HG03342 (cell line): ENCODE results near the gene CCDC33.

Experiments used
- ATAC-seq: cut with Tn5 transposase; IDR thresholded peaks from one replicate; pipeline ENCODE4 v1.9.1; 2021; ENCODE audit warnings: mild to moderate bottlenecking, moderate library complexity; ENCODE audit not compliant: unreplicated experiment

The CCDC33 gene

GRCh38 chr15:74278207-74278606, 42.1 kb downstream of the CCDC33 start:
- ATAC-seq, result no peak

GRCh38 chr15:74281147-74282133, 45.3 kb downstream of the CCDC33 start:
- ATAC-seq, result no peak

DNA sequence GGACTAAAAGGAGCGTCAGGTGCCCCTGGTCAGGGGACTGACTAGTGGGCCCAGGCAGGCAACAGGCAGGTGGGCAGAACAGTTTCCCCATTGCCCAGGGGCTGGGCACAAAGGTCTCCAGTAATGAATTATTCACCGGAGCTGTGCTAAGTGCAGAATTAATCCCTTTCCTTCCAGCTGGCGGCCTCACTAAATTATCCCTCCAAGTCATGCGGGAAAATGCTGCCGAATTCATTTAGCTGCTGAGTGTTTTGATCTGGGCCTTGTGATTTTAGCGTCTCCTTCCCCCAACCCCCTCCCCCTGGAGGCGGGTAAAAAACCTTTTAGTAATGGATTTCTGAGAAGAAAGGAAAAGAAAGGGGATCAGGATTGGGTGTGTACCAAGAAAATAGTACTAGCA, 47.2 kb downstream of the CCDC33 start:
- ATAC-seq, result no peak

DNA sequence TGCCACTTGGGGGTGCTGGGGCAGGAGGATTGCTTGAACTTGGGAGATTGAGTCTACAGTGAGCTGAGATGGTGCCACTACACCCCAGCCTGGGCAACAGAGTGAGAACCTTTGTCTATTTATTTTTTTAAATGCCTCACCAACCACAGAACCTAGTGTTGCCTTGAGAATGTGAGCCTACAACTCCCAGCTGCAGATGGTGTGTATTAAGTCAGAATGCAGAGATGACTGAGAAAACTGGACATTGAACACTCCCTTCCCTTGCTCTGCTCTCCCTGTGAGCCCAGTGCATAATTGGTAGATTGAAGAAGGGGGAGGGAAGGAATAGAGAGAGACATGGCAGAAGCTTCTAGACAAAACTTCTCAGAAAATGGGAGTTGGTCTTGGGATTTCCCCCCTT, 53.5 kb downstream of the CCDC33 start:
- ATAC-seq, result no peak

GRCh38 chr15:74290645-74291044, 54.5 kb downstream of the CCDC33 start:
- ATAC-seq, result no peak

DNA sequence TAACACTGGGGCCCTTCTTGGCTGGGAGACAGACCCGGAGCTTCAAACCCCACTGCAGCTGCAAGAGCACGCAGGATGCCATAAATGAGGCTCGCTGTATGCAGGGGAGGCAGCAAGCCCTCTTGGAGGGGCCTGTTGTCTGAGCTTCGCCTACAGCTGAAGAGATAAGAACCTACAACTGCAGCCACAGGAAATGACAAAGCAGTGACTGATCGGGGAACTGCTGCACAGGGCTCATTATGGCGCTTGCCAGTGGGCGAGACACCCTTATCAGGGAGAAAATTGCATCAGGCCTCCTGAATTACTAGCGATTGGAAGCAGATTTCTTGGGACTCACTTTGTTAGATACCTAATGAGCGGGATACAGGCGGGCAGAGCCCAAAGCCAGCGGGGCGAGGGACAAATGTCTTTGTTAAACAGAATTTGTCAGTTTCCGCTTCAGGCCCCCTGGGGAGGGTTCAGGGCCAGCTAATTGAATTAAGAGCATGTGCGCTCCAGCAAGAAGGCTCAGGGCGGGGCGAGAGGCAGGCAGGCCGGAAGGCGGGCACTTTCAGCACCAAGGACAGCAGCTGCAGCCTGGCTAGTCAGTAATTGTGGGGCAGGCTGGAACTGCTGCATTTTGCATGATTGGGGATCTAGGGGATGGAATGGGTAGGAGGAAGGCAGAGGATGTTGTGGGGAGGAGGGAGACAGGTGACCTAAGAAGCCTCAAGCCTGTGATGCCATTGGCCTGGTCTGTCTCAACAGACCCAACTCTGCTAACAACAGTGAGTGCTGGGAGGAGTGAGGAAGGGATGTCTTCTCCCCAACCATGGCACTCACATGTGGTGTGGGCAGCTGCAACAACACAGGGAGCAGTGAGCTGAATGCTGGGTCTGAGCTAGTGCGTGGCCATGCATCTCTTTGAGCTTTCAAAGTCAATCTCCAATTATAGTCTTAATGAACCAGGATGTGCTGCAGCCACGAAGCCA, 55.3 kb downstream of the CCDC33 start:
- ATAC-seq, result no peak

GRCh38 chr15:74293021-74293810, 57.1 kb downstream of the CCDC33 start:
- no peak for ATAC-seq

- ATAC-seq, result no peak
Measured at GRCh38 chr15:74294010-74294409, 57.9 kb downstream of the CCDC33 start.

- no peak for ATAC-seq
Measured at GRCh38 chr15:74295800-74296199, 59.7 kb downstream of the CCDC33 start.

- ATAC-seq, result no peak
Measured at GRCh38 chr15:74297887-74298286, 61.8 kb downstream of the CCDC33 start.

DNA sequence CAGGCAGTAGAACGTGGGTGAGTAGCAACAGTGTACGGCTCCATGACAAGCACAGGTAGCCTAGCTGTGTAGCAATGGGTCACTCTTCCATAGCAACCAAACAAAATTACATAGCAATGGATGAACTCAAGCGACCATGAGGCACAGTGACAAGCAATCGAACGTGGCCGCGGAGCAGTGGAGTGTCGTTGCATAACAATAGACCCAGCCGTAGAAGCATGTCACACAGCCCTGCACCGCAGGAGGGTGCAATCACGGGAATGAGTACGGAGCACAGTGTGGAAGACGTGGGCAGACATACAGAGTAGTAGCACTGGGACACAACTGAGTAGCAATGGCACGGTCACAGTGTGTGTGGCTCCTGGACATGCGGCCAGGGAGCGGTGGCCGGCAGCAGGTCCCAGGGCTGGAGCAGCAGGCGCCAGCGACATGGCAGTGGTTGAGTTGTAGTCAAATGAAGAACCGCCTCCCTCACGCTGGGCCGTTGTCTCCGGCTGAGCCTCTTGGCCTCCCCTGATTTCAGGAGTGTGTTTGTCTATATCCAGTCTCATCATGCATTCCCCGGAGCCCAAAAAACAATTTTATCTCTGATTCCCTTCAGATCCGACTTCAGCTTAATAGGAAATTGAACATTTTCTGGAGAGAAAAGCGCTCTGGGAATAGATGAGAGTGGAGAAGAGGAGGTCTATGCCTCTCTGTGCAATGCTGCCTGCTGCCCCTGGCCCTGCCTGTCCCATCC, 64.1 kb downstream of the CCDC33 start:
- ATAC-seq, result no peak

DNA sequence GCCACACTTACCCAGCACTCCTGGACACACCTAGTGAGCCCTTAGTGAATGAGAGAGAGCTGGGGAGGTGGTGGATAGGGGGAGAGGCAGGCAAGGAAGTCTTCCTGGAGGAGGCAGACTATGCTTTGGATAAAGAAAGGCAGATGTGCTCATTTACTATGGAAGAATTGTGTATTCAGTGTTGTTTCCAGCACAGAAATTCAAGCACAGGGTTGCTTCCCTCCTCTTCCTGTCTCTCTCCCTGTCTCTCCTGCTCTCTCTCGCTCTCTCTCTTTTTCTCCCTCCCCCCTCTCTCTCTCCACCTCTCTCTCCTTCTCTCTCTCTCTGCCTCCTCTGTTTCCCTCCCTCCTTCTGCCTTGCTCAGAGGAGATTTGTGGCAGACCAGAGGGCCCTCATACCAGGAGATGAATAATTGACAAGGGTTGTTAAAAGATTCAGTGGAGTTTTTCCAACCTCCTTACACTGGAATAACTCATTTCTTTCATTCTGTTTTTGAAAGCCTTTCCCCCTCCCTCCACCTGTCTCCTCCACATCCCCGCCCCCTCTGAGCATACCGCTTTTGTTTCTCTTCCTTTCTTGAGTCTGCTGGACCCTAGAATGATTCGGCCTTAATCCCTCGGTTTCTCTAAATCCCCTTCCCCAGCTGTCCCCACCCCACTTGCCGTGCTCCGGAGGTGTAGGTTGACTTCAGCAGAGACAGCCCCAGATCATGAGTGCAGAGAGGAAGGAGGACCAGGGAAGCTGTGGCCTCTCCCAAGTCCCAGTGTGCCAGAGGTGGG, 65.6 kb downstream of the CCDC33 start:
- ATAC-seq, result no peak

GRCh38 chr15:74302821-74303359, 66.8 kb downstream of the CCDC33 start:
- no peak for ATAC-seq

- no peak for ATAC-seq
Measured at GRCh38 chr15:74303741-74304309, 67.7 kb downstream of the CCDC33 start.

DNA sequence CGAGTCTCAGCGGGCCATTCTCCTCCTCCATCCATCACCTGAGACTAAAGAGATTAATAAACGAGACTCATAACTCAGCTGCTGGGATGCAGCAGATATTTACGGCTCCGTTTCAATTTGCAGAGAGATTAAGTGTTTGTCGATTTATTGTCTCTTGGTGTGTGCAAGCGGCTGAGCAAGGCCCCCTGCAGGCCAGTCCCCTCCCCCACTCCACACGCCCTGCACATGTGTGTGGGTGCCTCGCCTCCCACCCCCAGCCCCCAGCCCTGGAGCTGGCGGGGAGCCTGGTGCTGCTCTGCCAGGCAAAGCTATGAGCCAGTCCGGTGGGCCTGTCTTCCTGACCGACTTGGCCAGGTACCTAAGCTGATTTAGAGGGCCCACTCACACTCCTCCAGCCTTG, 68.3 kb downstream of the CCDC33 start:
- no peak for ATAC-seq

DNA sequence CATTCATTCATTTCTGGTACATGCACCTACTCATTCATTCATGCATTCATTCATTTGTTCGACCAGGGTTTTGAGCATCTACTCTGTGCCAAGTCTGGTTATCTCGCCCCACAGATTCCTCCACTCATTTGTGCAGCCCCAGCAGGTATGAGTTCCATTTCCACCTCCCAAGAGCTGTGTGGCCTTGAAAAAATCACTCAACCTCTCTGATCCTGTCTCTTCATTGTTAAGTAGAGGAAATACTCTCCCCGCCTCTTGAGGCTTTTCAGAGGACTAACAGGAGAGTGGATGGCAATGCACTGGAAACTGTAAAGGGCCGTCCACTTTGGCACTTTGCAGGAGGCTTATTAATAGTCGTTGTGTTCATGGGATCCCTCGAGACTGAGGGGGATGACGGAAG, 69.6 kb downstream of the CCDC33 start:
- no peak for ATAC-seq

DNA sequence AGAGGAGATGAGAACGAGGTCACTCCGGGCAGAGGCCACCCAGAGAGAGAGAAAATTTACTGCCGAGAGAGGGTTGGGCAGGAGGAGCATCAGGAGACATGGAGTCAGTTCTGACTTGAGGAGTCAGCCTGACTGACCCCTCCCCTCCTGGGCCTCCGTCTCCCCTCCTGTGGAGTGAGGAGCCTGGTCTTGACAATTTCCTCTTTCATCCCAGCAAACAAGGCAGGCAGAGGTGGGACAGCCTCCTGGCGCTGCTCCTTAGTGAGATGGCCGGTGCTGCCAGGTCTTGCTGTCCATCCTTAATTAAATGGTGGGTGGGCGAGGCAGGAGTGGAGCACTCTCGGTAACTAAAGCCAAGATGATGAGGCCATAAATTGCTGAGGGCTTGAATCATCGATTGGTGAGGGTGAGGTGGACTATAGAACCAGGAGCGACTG, 70.7 kb downstream of the CCDC33 start:
- ATAC-seq, result no peak
